Effector CD4-positive, alpha-beta T cell (primary cell): ENCODE results near the gene POLN.
"Not testable (repeated sequence)": the region's sequence is repeated elsewhere in the genome, so short reads cannot be mapped to it uniquely, and the experiment has no call there.

Source experiments
- DNase-seq: peaks from one replicate; pipeline ENCODE4 v3.0.0-alpha.2; 2020

The POLN gene

DNA sequence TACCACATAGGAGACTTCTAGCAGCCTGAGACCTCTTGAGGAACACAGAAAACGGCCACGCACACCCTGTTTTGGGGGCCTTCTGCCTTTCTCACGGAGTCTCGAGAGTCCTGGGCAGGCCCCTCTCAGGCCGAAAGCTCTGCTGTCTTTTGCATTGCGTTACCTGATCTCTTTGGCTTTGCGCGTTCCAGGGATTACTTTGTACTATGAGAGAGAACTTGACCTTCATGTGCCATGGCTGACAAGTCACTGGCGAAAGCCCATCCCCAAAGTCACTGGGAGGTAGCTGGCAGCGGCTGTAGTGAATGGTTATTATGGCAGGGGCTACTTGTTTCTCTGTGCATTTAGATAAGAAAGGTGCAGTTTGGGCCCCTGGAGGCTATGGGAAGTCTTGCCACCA lies 190.8 kb downstream of the POLN start:
- DNase-seq = no peak

DNA sequence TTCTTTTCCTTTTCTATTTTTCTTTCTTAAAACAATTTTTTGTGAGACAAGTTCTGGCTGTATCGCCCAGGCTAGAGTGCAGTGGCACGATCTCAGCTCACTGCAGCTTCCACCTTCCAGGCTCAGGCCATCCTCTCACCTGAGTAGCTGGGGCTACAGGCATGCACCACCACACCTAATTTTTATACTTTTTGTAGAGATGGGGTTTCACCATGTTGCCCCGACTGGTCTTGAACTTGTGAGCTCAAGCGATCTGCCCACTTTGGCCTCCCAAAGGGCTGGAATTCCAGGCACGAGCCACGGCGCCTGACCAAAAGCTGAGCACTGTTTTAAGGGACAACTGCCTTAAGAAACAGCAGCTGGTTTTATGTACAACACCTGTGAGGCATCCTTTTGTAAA lies 192.1 kb downstream of the POLN start:
- DNase-seq = no peak

DNA sequence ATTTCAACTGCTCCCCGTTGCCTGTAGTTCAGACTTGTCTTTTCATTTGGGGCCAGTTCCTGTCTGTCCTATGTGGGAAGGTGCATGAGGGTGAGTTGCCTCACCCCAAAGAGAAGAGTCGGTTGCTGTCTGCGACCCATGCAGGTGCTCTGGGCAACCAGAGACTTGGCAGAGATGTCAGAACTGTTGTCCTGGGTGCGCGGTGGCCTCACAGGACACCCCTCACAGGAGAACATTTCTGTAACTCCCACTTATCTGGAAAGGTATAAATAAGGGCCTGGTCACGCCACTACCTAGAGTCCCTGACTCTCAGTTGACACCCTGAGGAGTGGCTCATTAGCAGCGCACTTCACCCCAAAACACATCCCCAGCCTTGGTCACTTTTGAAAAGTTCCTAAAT lies 192.5 kb downstream of the POLN start:
- no peak for DNase-seq

- DNase-seq = no peak
Measured at GRCh38 chr4:2048831-2049230, 193.1 kb downstream of the POLN start.

GRCh38 chr4:2047781-2048581 lies 193.9 kb downstream of the POLN start:
- DNase-seq = no peak

DNA sequence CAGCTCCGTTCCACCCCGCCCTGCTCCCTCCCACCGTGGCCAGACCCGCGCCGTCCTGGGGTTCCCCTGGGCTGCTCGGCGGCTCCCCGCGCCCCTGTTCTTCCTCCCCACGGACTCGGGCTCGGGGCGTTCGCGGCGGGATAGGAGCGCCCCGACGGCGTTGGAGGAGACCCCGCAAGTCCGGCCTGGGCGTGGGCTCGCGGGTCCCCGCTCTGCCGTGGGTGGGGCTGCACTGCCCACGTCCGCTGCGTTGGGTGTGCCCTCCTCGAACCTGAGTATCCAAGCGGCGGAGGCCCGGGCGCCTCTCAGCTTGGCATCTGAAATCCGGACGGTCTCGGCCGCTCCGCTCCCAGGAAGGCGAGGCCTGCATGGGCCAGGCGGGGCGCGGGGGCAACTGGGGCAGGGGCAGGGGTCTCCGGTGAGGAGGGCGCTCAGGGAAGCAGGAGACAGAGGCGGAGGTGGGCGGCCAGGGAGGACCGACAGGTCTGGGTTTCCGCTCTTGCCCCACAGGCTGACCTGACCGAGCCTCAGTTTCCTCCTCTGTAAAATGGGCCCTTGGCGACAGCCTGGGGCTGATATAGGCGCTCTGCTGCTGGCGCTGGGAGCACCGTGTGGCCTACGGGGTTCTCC lies 194.8 kb downstream of the POLN start:
- DNase-seq = no peak

GRCh38 chr4:2046031-2046961 lies 195.6 kb downstream of the POLN start:
- DNase-seq = no peak

GRCh38 chr4:2045518-2045951 lies 196.4 kb downstream of the POLN start:
- no peak for DNase-seq

GRCh38 chr4:2044542-2045517 lies 197.1 kb downstream of the POLN start:
- no peak for DNase-seq

GRCh38 chr4:2044119-2044485 lies 197.8 kb downstream of the POLN start:
- no peak for DNase-seq

DNA sequence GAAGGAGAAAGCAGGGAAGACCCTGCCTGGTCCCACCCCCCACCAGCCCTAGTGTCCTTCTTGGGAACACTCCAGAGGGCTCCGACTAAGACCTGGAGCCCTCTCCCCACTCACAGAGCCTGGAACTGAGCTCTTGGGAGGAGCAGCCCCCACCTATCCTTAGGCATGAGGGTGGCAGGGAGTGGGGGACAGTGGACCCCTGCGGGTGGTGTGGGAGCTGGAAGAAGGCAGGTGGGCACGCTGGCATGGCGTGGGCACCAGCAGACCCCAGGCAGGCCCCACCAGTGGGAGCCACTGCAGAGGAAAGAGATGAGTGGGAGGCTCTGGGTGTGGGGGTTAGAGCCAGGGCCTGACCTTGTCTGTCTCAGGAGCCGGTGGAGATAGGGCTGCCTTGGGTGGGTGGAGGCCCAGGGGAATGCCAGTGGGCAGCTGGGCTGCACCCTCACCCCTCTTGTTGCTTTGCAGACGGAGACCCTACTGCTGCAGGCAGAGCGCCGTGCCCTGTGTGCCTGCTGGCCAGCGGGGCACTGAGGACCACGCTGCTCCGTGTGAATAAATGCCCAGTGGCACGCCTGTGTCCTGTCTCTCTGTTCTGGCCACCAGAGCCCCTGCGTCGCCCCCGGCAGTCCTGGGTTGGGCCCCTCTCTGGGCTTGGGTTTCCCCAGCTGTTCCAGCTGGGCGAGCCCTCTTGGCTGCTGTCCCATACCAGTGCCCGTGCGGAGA lies 198.4 kb downstream of the POLN start:
- DNase-seq = no peak

DNA sequence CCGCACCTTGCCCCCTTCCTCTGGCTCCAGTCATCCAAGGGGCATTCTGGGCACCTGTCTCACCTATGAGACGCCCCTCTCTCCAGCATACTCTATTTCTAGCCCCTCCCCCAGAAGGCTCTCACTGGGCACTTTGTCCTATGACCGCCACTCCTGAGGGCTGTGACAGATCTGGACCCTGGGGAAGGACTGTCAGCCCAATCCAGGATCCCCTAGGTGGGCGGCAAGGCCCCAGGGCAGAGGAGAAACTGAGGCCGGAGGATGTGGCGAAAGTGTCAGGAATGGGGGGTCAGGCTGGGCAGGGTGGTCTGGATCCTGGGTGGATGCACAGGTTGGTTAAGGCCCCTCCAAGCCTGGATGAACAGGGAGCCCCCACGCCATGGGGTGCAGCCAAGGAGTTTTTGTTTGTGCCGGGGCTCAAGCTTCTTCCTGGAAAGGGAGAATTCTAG lies 198.9 kb downstream of the POLN start:
- DNase-seq = no peak

DNA sequence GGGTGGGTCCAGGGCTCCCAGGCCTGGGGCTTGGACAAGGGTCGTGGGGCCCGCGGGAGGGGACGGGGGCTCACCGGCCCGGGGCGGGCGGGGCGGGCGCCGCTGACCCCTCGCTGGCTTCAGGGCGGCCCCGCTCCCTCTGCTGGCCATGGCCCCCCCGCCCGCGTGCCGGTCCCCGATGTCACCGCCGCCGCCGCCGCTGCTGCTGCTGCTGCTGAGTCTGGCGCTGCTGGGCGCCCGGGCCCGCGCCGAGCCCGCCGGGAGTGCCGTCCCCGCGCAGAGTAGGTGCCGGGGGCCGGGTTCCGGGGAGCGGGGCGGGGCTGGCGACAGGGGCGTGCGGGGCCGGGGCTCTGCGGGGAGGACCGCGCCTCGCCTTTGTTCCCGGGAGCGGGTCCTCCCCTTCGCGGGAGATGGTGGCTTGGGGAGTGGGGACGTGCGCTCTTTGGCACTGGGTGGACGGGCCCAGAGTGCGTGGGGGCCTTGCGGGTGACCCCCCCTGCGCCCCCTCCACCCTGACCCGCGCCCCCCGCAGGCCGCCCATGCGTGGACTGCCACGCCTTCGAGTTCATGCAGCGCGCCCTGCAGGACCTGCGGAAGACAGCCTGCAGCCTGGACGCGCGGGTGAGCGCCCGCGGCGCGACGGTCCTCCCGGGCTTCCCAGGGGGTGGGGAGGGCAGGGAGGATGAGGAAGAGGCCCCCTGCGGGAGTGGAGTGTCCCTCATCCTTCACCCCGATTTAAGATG lies 199.5 kb downstream of the POLN start:
- no peak for DNase-seq

DNA sequence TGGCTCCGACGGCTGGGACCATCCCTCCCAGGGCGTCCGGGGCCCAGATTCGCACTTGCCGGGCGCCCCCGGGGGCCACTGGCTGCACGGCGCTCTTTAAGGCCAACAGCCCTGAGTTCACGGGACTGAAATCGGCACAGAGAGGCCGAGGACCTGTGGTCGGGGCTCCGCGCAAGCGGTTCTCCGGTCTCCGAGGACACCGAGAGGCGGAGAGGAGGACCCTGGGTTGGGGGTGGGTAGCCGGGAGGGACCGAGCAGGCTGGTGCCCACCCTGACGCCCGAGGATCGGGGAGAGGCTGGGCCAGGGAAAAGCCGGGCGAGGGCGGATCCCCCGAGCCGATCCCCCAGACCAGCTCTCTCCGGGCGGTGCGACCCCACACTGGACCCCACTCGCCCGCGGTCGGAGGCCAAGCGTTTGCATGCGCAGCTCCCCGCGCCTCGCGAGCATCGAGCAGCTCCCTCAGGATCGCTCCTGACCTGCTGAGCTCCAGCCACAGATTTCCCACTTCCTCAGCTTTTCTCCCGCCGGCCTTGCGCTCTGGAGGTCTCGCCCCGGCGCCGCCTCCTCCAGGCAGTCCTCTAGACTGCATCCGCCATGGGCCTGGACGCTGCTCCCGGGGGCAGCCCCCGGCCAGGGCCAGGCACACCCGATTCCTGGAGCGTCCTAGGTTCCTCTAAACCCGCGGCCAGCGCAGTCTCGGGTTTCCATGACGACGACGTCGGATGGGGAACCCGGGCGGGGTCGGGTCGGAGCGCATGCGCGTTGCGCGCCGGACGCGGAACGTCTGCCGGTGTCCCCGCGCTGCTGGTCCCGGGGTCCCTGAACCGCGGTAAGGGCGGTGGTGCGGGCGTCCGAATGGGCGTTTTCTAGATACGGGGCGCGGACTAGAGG lies 200.4 kb downstream of the POLN start:
- DNase-seq = peak; percentile 67

DNA sequence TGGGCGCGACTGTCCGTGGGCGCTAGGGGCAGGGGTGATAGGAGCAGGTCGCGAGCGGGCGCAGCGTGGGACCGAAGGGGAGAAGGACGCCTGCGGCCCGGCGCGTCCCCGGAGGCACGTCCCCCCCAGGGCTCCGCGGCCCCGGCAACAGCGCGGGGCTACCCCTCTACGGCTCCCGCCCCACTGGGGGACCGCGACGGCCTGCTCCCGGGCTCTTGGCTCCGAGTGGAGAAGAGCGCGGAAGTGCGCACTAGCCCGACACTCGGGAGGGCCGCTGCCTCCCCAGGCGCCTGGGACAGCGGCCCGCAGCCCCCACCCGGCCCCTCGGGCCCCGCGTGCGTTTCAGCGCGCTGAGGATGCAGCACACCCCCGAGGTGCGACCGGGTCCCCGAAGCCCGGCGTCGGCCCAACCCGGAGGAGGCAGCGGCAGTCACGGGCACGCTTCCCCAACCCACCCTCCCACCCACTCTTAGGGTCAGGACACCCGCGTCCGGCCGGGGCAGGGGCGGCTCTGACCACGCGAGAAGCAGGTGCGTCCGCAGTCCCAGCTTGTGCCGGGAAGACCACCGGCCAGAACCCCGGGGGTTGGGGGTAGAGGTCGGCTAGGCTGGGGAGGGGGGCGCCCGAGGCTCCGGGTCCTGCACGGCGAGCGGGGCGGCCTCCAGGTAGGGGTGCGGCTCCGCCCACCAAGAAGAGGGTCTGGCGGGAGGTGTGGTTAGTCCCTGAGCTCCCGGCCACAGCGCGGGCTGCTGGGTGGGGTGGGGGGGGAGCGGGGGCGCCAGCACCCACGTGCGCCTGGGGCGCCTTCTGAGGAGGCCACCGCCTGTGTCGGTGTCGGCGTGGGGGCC lies 201.3 kb downstream of the POLN start:
- no peak for DNase-seq

- no peak for DNase-seq
Measured at GRCh38 chr4:2036866-2037265, 205.1 kb downstream of the POLN start.

- DNase-seq = no peak
Measured at GRCh38 chr4:2036327-2036726, 205.6 kb downstream of the POLN start.

DNA sequence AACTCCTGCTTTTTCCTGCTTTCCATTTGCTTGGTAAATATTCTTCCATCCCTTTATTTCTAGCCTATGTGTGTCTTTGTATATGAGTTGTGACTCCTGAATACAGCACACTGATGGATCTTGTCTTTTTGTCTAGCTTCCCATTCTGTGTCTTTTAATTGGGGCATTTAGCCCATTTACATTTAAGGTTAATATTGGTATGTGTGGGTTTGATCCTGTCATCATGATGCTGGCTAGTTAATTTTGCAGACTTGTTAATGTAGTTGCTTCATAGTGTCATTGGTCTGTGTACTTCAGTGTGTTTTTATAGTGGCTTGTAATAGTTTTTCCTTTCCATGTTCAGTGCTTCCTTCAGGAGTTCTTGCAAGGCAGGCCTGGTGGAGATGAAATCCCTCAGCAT lies 210.8 kb downstream of the POLN start:
- DNase-seq = not testable (repeated sequence)

- DNase-seq = not testable (repeated sequence)
Measured at GRCh38 chr4:2027120-2027519, 214.8 kb downstream of the POLN start.
